GM18867 (cell line): ENCODE results near the gene MDFI.

ENCODE experiments used
- ATAC-seq: cut with Tn5 transposase; IDR thresholded peaks from one replicate; pipeline ENCODE4 v1.9.1; 2021; ENCODE audit warnings: mild to moderate bottlenecking, moderate library complexity; ENCODE audit not compliant: unreplicated experiment

Gene MDFI

GRCh38 chr6:41638002-41638934, at the start of gene MDFI:
Gene MDFI (plus strand): TSS chr6:41638468. CDS start chr6:41638750, 282 bp downstream.
- ATAC-seq, result no peak

GRCh38 chr6:41589223-41589622, 49.0 kb upstream of the MDFI start:
- ATAC-seq, result no peak

GRCh38 chr6:41589636-41590622, 48.3 kb upstream of the MDFI start:
- no peak for ATAC-seq

- ATAC-seq, result no peak
Measured at GRCh38 chr6:41591122-41591521, 47.1 kb upstream of the MDFI start.

GRCh38 chr6:41591859-41592502, 46.3 kb upstream of the MDFI start:
- ATAC-seq, result no peak

- ATAC-seq, result no peak
Measured at GRCh38 chr6:41593406-41593805, 44.9 kb upstream of the MDFI start.

GRCh38 chr6:41593839-41594238, 44.4 kb upstream of the MDFI start:
- ATAC-seq, result no peak

GRCh38 chr6:41594326-41594725, 43.9 kb upstream of the MDFI start:
- ATAC-seq, result no peak

GRCh38 chr6:41594766-41595165, 43.5 kb upstream of the MDFI start:
- no peak for ATAC-seq

GRCh38 chr6:41595166-41595565, 43.1 kb upstream of the MDFI start:
- no peak for ATAC-seq

GRCh38 chr6:41596096-41596685, 42.1 kb upstream of the MDFI start:
- ATAC-seq, result no peak

GRCh38 chr6:41596807-41597206, 41.5 kb upstream of the MDFI start:
- no peak for ATAC-seq

- no peak for ATAC-seq
Measured at GRCh38 chr6:41597246-41598000, 40.8 kb upstream of the MDFI start.

- ATAC-seq, result no peak
Measured at GRCh38 chr6:41598670-41599014, 39.6 kb upstream of the MDFI start.

GRCh38 chr6:41599015-41599851, 39.0 kb upstream of the MDFI start:
- no peak for ATAC-seq

GRCh38 chr6:41599852-41600445, 38.3 kb upstream of the MDFI start:
- ATAC-seq, result no peak

GRCh38 chr6:41600499-41601247, 37.6 kb upstream of the MDFI start:
- ATAC-seq, result no peak

GRCh38 chr6:41601248-41601549, 37.1 kb upstream of the MDFI start:
- no peak for ATAC-seq
